WTC11 (cell line): ENCODE data around the gene MYO16.

Source experiments
- AFF4 ChIP-seq: sonication (generic); formaldehyde crosslinking; IDR thresholded peaks from 2 replicates; pipeline ENCODE4 v1.8.1; 2023; ENCODE audit warnings: mild to moderate bottlenecking, missing genetic modification reagents, borderline replicate concordance
- CTCF ChIP-seq: fragments of 200-600 bp; IDR thresholded peaks from 2 replicates; pipeline ENCODE4 v1.8.0; 2022; ENCODE audit warnings: antibody characterized with exemption
- ETV6 ChIP-seq: sonication (generic); formaldehyde crosslinking; IDR thresholded peaks from 2 replicates; pipeline ENCODE4 v1.8.1; 2022; ENCODE audit warnings: mild to moderate bottlenecking, missing genetic modification reagents
- GABPB1 ChIP-seq: sonication (generic); formaldehyde crosslinking; IDR thresholded peaks from 2 replicates; pipeline ENCODE4 v1.8.1; 2023; ENCODE audit warnings: mild to moderate bottlenecking, missing genetic modification reagents
- HMGA2 ChIP-seq: fragments of 250-450 bp; sonication (Bioruptor Pico); IDR thresholded peaks from 2 replicates; pipeline ENCODE4 v1.4.0; 2021; ENCODE audit warnings: mild to moderate bottlenecking, moderate library complexity
- JUN ChIP-seq: sonication (generic); formaldehyde crosslinking; IDR thresholded peaks from 2 replicates; pipeline ENCODE4 v1.8.0; 2023; ENCODE audit warnings: mild to moderate bottlenecking, missing genetic modification reagents
- MAX ChIP-seq: sonication (generic); formaldehyde crosslinking; IDR thresholded peaks from 2 replicates; pipeline ENCODE4 v1.8.0; 2022; ENCODE audit warnings: mild to moderate bottlenecking, missing genetic modification reagents
- RORB ChIP-seq: fragments of 250-450 bp; sonication (Bioruptor Pico); IDR thresholded peaks from 2 replicates; pipeline ENCODE4 v1.9.0; 2021; ENCODE audit warnings: mild to moderate bottlenecking
- ZNF281 ChIP-seq: sonication (generic); formaldehyde crosslinking; IDR thresholded peaks from 2 replicates; pipeline ENCODE4 v1.8.0; 2023; ENCODE audit warnings: mild to moderate bottlenecking, missing genetic modification reagents
- TF ChIP-seq, protein P1 (sequence below): sonication (generic); formaldehyde crosslinking; IDR thresholded peaks from 2 replicates; pipeline ENCODE4 v1.8.1; 2023; ENCODE audit warnings: mild to moderate bottlenecking, missing genetic modification reagents, moderate library complexity
- TF ChIP-seq, protein P2 (sequence below): sonication (generic); formaldehyde crosslinking; IDR thresholded peaks from 2 replicates; pipeline ENCODE4 v1.8.1; 2022; ENCODE audit warnings: low read depth, mild to moderate bottlenecking, moderate library complexity, missing genetic modification reagents, borderline replicate concordance

DNA sequence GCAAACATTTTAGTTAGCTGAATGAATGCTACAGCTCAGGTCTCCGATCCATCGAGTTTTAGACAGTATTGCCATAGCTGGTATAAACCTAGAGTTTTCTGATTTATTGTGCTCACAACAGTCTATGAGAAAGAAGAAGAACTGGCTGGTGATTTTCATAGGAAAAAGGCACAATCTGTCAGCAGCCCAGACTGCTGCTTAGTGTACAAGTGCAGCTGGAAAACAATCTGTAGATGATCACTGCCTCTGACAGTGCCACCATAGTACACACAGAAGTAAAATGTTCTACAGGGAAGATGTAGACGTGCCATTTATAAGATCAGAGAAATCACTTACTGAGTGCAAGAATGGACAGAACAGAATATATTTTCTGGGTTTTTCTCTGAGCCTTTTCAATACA is 48.4 kb downstream of the MYO16 start:
- TF ChIP-seq CTCF (no peak), HMGA2 (no peak), AFF4 (no peak), ZNF281 (no peak), JUN (CRISPR knock-in tag) (no peak), MAX (CRISPR knock-in tag) (no peak), RORB (CRISPR knock-in tag) (no peak), GABPB1 (no peak), ETV6 (no peak)
- TF ChIP-seq, protein P1, sequence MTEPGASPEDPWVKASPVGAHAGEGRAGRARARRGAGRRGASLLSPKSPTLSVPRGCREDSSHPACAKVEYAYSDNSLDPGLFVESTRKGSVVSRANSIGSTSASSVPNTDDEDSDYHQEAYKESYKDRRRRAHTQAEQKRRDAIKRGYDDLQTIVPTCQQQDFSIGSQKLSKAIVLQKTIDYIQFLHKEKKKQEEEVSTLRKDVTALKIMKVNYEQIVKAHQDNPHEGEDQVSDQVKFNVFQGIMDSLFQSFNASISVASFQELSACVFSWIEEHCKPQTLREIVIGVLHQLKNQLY = no peak
- TF ChIP-seq, protein P2, sequence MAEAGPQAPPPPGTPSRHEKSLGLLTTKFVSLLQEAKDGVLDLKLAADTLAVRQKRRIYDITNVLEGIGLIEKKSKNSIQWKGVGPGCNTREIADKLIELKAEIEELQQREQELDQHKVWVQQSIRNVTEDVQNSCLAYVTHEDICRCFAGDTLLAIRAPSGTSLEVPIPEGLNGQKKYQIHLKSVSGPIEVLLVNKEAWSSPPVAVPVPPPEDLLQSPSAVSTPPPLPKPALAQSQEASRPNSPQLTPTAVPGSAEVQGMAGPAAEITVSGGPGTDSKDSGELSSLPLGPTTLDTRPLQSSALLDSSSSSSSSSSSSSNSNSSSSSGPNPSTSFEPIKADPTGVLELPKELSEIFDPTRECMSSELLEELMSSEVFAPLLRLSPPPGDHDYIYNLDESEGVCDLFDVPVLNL (CRISPR knock-in tag) = no peak
